GM21576 (cell line): ENCODE data around the gene IFI16.
"Not testable (repeated sequence)": the region's sequence is repeated elsewhere in the genome, so short reads cannot be mapped to it uniquely, and the experiment has no call there.

Experiments
- ATAC-seq: cut with Tn5 transposase; IDR thresholded peaks from one replicate; pipeline ENCODE4 v1.9.1; 2021; ENCODE audit warnings: mild to moderate bottlenecking, moderate library complexity; ENCODE audit not compliant: unreplicated experiment

The IFI16 gene

DNA sequence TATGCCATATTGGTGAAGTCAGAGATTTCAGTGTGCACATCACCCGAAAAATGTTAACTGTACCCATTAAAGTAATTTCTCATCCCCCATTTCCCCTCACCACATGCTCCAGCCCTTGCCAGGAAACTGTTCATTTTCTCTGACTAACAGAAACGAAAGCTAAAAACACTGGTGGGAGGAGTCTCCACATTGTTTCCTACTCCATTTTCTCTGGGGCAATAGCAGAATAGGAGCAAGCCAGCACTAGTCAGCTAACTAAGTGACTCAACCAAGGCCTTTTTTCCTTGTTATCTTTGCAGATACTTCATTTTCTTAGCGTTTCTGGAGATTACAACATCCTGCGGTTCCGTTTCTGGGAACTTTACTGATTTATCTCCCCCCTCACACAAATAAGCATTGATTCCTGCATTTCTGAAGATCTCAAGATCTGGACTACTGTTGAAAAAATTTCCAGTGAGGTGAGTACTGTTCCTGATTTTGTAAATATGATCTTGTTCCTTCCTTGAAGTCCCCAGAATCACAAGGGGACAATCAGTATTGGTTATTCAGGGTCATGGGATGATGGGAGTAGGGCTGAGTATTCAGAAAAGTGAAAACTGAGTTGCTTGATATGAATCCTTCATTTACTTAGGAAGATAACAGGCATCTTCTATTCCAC, at the start of gene IFI16:
Gene IFI16, plus strand, starts transcription at position 204 of the 658 bp plus-strand sequence. CDS start 4,774 bp downstream, outside the sequence.
- ATAC-seq: peak; percentile 49

DNA sequence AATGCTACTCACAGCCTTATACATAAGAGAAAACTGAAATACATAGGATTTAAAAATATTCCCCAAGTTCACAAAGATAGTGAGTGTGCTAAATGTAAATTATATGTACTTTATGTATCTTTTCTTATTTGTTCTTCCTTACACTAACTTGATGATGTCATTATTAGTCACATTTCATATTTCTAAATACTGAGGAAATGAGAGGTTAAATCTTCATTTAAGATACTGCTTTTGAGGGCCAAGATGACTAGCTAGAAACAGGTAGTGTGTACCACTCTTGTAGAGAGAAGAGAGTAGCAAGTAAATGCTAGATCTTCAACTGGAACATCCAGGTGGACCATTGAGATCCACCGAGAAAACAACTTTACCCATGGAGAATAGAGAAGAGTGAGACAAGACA, 48.5 kb upstream of the IFI16 start:
- no peak for ATAC-seq

DNA sequence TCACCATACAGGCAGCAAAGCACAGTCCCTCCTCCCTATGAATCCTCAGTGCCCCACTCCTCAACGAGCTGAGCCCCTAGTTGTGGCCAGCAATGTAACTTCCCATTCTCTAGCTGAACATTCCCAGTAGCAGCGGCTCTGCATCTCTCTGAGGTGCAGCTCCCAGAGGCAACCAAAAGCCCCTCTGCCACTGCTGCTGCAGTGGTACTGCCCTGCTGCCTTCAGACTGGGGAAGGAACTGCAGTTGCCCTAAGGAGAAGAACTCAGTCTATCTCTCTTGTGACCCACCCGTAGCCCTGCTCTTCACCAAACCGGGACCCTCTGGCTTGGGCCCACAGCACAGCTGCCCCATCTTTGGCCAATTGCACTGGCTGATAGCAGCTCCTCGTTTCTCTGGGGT, 46.7 kb upstream of the IFI16 start:
- ATAC-seq: no peak

DNA sequence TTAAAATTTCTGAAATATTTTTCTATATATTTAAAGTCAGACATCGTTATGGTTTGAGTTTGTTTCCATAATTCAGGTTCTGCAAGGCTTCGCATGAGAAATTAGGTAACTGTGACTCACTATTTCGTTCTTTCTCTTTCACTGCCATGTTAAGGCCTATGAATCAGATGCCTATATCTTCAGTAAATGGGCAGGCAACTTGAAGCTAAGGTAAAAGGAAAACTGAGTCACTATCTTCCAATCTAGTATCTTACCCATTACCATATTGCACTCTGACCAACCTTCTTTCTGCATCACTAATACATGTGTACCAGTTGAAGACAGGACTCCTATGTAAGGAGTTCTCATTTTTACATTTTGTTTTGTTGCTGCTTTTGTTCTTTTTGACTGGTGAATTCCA, 40.5 kb upstream of the IFI16 start:
- ATAC-seq: no peak

DNA sequence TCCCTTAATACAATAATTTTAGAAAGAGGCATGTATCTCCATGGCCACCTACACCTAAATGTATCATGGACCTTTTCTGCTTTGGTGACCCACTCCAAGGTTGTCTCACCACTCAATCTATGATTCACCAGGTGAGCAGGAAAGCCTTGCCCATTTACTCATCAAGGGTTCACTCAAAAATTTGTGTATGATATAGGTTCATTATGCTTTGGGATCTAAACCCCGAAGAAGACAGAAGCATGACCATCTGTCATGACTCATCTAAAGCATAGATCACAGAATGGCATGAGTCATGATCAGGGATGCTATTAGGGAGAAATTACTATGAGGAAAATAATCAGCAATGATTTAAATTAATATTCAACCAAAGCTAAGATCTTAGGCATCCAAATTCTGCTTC, 39.9 kb upstream of the IFI16 start:
- no peak for ATAC-seq

DNA sequence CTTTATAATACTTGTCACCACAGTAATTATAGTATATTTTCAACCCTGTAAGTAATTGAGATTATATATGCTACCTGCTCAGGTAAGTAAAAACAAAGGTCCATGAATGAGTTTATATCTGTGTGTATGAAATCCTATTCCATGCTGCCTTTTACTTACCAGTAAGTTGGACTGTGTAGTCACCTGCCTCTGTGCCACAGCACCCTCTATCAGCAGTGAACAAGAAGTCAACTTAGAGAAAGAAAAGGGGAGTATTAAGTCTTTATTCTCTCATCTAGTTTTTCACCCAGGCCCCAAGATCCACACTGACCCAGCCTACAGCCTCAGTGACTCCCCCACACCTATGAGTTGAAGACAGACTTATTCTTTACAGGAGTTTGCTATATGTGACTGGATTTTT, 36.9 kb upstream of the IFI16 start:
- ATAC-seq: no peak

DNA sequence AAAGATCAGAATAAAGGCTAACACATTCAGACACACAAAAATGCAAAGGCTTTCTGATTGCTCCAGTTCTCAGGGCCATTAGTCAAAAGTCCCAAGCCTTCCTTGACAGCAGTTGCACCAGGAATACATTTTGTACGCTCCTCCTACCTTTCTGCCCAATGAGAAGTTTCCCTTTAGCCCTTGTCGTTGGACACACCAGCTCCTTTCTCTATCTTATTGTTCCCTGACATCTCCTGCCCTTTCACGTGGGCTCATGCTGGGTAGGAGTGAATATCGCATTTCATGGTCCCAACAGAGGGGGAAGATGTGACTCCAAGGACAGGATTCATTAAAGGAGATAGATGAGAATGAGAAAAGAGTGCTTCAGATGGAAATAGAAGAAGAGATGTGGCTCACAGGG, 33.5 kb upstream of the IFI16 start:
- ATAC-seq: no peak

DNA sequence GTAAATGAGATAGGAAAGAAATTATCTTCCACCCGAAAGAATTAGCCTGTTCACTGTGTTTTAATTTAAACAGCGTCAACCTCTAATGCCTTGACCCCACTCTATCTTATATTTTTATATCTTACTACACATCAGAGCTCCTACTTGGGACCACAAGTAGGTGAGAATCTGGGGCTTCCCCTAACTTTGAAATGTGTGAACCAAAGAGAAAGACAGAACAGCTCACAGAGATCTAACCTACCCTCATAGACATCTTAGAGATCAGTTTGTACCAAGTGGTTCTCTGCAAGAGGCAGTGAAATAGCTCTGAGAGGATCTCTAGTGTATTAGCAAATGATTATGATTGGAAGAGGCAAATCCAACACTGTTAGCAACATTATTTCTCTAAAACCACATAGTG, 31.0 kb upstream of the IFI16 start:
- ATAC-seq: no peak

DNA sequence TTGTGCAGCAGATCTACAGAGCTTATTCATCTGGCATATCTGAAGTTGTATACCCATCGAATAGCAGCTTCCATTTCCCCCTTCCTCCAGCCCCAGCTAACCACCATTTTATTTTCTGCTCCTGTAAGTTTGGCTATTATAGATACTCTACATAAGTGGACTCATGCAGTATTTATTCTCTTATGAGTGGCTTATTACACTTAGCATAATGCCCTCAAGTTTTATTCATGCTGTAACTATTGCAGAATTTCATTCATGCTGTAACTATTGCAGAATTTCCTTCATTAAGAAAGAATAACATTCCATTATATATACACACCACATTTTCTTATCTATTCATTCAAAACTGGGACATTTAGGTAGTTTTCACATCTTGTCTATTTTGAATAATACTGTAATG, 30.5 kb upstream of the IFI16 start:
- no peak for ATAC-seq

DNA sequence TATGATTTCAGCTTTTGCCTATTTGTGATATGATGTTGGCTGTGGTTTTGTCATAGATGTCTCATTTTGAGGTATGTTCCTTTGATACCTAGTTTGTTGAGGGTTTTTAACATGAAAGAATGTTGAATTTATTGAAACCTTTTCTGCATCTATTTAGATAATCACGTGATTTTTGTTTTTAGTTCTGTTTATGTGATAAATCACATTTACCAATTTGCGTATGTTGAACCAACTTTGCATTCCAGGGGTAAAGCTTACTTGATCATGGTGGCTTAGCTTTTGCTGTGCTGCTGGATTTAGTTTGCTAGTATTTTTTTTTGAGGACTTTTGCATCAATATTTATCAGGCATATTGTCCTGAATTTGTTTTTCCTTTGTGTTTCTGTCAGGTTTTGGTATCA, 26.5 kb upstream of the IFI16 start:
- ATAC-seq: no peak

DNA sequence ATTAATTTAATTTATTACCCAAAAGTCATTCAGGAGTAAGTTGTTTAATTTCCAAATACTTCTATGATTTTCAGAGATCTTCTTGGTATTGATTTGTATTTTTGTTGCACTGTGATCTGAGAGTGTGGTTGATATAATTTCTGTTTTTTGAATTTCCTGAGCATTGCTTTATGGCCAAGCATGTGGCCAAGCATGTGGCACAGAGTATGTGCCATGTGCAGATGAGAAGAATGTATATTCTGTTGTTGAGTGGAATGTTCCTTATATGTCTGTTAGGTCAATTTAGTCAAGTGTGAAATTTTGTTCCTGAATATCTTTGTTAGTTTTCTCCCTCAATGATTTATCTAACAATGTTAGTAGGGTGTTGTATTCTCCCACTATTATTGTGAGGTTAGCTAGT, 25.3 kb upstream of the IFI16 start:
- ATAC-seq: no peak

DNA sequence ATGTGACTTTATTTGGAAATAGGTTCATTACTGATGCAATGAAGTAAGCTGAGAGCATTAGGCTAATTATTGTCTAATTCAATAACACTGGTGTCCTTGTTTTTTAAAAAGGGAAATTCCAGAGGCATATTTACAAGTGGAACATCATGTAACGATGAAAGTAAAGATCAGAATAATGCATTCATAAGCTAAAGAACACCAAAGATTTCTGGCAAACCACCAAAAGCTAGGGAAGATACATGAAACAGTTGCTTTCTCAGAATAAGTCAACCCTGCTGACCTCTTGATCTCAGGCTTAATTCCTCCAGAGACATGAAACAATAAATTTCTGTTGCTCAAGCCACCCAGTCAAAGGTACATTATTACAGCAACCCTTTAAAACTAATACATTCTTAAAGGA, 20.3 kb upstream of the IFI16 start:
- no peak for ATAC-seq

DNA sequence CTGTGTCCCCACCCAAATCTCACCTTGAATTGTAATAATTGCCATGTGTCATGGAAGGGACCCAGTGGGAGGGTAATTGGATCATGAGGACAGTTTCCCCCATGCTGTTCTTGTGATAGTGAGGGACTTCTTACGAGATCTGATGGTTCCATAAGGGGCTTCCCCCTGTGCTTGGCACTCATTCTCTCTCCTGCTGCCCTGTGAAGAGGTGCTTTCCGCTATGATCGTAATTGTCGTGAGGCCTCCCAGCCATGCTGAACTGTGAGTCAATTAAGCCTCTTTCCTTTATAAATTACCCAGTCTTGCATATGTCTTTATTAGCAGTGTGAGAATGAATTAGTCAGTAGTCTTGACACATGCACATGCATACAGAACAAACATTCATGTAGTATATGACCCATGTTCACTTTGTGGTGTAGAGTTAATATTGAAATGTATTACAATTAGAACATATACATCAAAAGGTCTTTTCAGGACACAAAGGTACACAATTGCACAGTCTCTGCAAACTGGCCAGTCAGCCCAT, 16.9 kb upstream of the IFI16 start:
- ATAC-seq: no peak

DNA sequence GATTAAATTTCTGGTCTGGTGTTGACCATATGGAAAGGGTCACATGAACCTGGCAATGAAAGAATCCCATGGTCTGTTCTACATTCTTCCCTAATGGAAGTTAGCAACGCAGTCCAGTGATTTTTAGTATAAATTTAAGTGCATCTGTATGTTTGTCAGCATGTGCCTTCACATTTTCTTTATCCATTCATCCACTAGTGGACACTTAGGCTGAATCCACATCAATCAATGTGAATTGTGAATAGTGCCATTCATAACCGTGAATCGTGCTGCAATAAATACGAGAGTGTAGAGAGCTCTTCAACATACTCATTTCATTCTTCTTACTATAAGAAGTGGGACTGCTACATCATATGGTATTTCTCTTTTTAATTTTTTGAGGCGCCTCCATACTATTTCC, 12.7 kb upstream of the IFI16 start:
- no peak for ATAC-seq

DNA sequence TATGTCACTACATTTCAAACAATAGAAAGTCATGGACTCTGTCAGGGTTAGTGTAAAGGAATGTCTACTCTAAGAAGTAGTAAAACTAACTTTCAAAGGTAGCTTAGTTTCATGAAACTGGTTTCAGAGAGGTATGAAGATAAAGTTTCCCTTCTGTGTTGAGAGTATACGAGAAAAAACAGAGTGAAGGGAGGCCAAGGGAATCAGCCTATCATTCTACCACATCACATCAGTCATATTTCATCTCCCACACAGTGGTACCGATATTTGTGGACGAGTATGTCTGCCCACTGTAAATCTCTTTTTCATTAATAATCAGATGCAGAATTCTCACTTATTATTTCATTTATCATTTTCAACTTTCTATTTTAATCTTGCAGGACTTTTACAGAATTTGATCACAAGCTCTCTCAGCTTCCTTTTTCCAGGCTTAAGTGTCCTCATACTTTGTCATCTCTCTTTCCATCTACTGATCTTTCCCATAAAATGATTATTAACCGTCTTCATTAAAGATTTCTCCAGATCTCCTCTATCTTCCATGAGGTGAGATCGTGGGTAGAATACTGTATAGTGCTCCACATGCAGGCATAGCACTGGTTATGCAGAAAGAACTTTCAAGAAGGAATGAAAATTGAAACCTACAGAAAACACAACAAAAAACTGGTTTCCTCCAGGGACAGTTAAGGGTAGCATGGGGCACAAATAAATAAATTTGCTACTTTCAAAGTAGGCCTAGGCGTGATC, 11.5 kb upstream of the IFI16 start:
- no peak for ATAC-seq

DNA sequence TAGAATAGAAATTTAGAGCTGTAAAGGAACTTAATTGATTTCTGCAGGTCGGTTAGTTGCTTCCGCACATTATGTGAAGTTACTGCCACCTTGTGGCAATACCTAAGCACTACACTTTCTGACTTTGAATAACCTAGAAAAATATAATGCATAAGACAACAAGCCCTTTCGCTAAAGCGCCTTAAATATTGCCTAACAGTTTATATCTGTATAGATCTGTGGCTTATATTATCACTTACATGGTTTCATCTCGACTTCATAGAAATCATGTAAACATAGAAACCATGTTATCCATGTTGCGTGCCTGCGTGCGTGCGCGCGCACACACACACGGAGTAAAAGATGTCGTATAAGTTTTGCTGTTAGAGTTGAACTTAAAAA, 10.9 kb upstream of the IFI16 start:
- ATAC-seq: no peak

DNA sequence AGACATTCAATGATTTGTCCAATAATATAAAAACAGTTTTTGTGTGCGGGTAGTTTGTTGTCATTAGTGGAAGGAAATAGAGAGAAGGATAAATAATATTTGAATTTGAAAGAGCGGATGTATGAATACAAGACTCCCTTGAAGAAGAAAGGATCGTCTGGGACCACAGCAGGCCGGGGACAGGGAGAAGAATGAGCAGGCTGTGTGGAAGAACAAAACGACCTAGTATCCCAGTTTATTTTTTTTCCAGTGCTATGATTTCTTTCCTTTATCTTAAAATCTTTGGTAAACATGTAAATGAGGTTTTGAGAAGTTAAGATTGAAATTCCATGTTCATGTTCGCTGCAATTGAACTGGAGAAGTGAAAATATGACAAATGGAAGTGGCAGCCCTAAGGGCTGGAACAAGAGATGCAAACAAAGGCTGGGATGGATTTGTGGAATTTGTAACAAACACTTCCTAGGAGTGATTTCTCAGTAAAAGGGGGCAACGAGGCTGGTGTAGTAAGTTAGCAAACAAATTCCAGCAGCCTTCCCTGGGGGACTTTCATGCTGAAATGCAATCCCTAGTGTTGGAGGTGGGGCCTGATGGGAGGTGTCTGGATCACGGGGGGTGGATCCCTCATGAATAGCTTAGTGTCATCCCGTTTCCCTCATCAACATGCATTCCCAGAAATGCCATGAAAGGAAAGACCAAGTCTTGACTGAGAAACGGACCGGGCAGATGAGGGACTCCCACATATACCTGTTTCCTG, 10.2 kb upstream of the IFI16 start:
- ATAC-seq: no peak

DNA sequence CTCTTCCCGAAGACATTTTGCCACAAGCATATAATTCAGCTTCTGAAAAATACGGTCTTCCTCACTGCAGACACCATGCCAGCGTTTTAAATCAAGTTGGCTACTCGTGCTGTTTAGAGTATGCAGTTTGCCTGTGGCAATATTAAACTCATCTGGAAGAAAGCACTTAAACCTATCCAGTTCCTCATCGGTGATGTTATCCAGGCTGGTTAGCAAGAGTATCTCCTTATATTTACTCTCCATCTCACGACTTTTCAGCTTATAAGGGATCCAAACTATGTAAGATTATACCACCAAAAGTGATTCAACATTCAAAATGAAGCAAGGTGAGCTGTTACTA, 9.7 kb upstream of the IFI16 start:
- ATAC-seq: no peak

DNA sequence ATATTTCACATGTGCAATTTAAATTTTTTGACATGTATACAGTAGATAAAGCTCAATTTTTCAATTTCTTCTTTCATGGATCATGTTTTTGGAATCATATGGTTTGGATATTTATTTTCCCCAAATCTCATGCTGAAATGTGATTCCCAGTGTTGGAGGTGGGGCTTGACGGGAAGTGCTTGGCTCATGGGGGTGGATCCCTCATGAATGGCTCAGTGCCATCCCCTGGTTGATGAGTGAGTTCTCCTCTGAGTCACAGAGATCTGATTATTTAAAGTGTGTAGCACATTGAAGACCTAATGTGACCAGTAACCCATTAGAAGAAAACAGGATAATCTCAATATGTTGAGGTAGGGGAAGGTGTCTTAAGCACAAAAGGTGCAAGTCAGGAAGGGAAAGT, 9.1 kb upstream of the IFI16 start:
- ATAC-seq: no peak

DNA sequence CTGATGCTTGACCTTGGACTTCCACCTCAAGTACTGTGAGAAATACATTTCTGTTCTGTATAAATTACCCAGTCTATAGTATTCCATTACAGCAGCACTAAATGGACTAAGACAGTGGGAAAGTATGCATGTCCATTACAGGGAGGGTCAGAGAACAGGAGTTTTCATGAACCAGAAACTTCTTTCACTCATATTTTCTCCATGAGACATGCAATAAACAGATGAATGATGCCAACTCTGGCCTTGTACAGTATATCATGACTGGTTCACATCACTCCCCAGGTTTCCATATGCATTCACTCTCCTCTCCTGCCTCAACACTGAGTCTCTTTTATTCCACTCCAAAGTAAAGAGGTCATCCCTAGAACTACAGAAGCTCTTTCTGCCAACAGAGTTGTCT, 4.5 kb upstream of the IFI16 start:
- ATAC-seq: no peak

DNA sequence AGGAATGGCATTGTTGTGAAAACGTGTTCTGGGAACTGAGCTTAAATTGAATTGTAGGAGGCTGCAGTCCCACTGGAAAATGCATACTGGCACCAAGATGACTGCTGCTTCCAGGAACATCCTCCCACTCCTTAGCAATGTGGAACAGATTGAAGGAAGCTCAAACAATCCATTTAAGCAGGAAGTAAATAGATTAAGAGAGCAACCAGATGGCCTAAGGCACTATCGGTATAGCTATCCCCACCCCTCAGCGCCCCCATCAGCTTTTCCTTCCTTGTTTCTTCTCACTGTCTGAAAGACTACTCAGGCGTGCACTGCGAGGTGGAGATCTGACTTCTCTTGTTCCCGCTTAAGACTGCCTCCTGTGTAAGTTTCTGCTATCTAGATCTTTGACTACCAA, 4.0 kb upstream of the IFI16 start:
- no peak for ATAC-seq

DNA sequence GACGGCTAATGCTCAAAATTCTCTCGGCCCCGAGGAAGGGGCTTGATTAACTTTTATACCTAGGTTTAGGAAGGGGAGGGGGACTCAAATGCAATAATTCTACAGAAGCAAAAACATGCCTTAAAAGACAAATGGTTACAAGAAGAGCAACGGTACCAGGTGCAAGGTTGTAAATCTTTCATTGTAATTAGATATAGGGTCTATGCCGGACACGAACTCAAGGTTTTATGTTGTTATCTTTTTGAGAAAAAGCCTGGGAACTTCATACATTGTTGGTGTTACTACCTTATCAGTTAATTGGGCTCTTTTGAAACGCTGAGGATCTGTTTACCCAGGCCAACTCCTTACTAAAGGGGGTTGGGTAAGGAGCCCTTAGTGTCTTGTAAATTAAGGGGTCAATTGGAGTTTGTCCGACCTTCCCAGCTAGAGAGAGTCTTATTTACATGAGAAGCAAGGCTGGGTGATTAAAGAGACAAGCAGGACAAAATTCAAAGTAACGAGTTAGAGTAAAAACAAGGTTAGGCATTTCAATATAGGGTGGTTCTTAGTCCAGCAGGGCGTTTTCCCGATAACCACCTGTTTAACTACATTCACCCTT, 3.4 kb upstream of the IFI16 start:
- ATAC-seq: not testable (repeated sequence)
